Astrocyte of the cerebellum (primary cell): ENCODE data around the gene PDE4D.

Experiments
- DNase-seq: peaks from one replicate; pipeline ENCODE4 v3.0.0-alpha.2; 2011; ENCODE audit warnings: low read depth
- H3K4me3 ChIP-seq: 2 replicates; pipeline ENCODE4 v1.5.1; 2011; ENCODE audit warnings: mild to moderate bottlenecking, low read depth, low read length, moderate library complexity
- CTCF ChIP-seq: IDR thresholded peaks from 2 replicates; pipeline ENCODE4 v1.5.1; 2012; ENCODE audit warnings: low read length, low read depth, moderate library complexity, mild to moderate bottlenecking; ENCODE audit errors: missing control alignments
- in situ Hi-C: cut with HindIII; loops from 2 replicates; pipeline ENCODE4 v1.10.0; 2017; ENCODE audit warnings: low sequenced_read_pairs

PDE4D gene

GRCh38 chr5:59139695-59140094 lies 753.8 kb downstream of the PDE4D start:
- in situ Hi-C loops, result no loop called here
- no peak for DNase-seq
- TF ChIP-seq CTCF, result no peak
- no peak overlapping the region for H3K4me3 ChIP-seq

GRCh38 chr5:59138509-59138908 lies 755.0 kb downstream of the PDE4D start:
- in situ Hi-C loops, result no loop called here
- DNase-seq, result no peak
- no peak for TF ChIP-seq CTCF
- H3K4me3 ChIP-seq, result no peak overlapping the region

- H3K4me3 ChIP-seq, result no peak overlapping the region
- no peak for DNase-seq
- TF ChIP-seq CTCF, result no peak
- in situ Hi-C loops, result no loop called here
These were observed 755.7 kb downstream of the PDE4D start for GRCh38 chr5:59137846-59138245.

- TF ChIP-seq CTCF, result no peak
- in situ Hi-C loops, result no loop called here
- DNase-seq, result no peak
- no peak overlapping the region for H3K4me3 ChIP-seq
These were observed 757.0 kb downstream of the PDE4D start for GRCh38 chr5:59136549-59136948.

GRCh38 chr5:59134471-59135163 lies 758.9 kb downstream of the PDE4D start:
- no peak for DNase-seq
- no peak for TF ChIP-seq CTCF
- no peak overlapping the region for H3K4me3 ChIP-seq
- in situ Hi-C loops, result no loop called here

GRCh38 chr5:59133764-59134261 lies 759.7 kb downstream of the PDE4D start:
- TF ChIP-seq CTCF, result no peak
- in situ Hi-C loops, result no loop called here
- no peak overlapping the region for H3K4me3 ChIP-seq
- DNase-seq, result no peak
